ENCODE data around the gene CDC42BPB.
A peak's percentile ranks its signal among the peaks of the same experiment; 100 is the strongest.

The CDC42BPB gene

DNA sequence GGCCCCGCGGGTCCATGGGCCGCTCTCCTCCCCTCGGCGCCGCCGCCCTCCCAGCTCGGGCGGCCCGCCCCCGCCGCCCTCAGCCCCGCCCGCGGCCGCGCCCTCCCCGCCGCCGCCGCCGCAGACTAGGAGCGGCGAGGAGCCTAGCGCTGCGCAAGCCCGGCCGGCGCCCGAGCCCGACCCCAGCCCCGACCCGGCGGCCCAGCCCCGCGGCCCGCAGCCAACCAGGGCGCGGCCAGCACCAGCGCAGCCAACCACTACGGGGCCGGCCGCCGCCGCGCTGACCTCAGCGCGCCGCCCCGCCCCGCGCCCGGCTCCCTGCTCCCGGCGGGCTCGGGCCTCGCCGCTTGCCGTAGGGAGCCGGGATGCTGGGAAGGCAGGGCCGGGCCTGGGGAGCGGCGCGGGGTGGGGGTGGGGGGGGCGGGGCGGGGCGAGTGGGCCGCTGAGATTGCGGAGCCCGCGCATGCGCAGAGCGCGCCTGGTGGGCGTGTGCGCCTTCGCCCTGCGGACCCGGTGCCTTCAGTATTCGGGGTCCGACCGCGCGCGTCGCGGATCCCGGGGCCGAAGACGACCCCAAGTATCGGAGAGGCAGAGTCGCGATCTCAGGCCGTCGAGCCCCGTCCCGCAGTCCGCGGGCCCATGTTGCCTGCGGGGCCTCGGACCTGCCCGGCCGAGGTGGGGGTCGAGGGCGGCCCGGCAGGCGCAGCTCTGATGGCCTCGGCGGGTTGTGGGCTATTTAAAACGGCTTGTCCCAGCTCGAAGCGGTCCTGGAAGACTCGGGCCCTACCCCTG, at the start of gene CDC42BPB:
Gene CDC42BPB, minus strand, starts transcription at position 178 of the 792 bp plus-strand sequence. CDS start 376 bp downstream, outside the sequence.
- DNase-seq (ENCODE audit: low read depth in 3 of 3), result peak in 2 of 3 experiments; percentile 25 to 68

- DNase-seq (ENCODE audit: low read depth in 3 of 3), result no peak
These were observed 48.3 kb upstream of the CDC42BPB start for GRCh38 chr14:103105580-103106150.

DNA sequence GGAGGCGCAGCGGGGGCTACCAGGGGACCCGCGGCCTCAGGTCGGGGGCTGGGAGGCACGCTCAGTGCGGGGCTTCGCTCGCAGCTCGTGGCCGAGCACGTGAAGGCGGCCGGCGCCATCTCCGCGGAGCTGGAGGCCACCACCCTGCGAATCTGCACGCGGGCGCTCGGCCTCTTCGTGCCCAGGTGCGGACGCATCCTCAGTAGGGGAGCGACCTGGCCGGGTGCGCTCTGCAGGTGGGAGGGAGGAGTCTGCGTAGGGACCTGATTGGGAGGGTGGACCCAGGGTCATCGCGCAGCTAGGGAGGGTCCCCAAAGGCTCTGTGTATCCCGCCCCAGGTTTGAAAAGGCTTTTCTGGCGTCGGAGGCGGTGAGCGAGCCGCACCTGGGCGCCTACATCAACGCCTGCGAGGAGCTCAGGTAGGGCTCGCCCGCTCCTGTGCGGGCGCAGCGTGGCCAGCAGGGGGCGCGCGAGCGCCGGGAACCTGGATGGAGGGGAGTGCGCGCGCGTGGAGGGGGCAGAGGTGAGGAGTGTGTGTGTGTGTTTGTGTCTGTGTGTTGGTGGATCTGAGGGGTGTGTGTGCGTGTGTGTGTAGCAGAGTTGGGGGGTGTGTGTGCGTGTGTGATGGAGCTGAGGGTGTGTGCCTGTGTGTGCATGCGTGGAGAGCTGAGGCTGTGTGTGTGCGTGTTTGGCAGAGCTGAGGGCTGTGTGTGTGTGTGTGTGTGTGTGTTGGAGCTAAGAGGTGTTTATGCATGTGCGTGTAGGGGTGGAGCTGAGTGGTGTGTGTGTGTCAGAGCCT, 47.5 kb upstream of the CDC42BPB start:
- peak; percentile 54 to 63 (median 60) for DNase-seq (ENCODE audit: low read depth in 3 of 3)

- DNase-seq (ENCODE audit: low read depth in 3 of 3), result no peak
These were observed 47.0 kb upstream of the CDC42BPB start for GRCh38 chr14:103104389-103104653.

- DNase-seq (ENCODE audit: low read depth in 3 of 3), result no peak
These were observed 46.4 kb upstream of the CDC42BPB start for GRCh38 chr14:103103461-103104388.

DNA sequence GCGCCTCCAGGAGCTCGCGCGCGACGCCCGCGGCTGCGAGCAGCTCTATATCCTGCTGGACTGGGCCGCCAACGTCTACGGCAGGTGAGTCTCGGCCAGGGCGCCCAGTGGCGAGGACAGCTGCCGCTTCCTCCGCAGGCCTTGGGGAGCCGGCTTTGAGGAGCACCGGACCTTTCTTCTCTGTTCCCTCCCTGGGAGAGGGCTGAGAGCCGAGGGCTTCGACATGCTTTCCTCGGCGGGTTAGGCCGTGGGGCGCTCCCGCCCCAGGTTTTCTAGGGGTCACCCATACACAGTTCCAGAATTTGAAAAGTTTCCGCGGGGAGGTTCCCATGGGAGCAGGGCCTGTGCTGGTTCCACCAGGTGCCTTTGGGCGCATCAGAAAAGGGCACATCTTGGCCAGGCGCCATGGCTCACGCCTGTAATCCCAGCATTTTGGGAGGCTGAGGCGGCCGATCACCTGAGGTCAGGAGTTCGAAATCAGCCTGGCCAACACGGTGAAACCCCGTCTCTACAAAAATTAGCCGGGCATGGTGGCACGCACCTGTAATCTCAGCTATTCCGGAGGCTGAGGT, 45.4 kb upstream of the CDC42BPB start:
- no peak for DNase-seq (ENCODE audit: low read depth in 3 of 3)

- no peak for DNase-seq (ENCODE audit: low read depth in 3 of 3)
These were observed 44.8 kb upstream of the CDC42BPB start for GRCh38 chr14:103101963-103102688.

DNA sequence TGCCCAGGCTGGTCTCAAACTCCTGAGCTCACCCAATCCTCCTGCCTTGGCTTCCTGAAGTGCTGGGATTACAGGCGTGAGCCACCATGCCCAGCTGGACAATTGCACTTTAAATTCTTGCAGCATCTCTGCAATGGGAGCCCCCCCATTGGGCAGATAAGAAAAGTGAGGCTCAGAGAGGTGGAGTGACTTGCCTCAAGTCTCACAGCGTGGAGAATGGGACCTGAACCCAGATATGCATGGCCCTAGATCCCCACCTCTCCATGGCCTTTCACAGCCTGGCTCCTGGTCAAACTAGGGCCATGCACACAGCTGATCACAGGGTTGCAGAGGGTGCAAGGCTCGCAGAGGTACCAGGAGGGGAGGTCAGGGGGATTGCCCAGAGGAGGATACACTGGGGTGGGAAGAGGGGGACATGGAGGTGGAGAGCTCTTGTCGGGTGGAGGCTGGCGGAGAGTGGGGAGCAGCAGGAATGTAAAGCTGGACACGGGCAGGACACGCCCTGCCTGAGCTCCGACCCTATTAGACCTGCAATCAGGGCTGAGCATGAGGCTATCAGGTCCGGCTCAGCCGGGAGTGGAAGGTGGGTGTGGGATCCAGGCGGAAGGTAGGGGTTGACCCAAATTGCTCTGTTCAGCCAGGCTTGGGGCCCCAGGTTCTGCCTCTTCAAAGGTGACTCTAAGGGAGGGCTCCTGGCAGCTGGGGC, 44.1 kb upstream of the CDC42BPB start:
- DNase-seq (ENCODE audit: low read depth in 3 of 3), result no peak

- DNase-seq (ENCODE audit: low read depth in 3 of 3), result no peak
These were observed 43.2 kb upstream of the CDC42BPB start for GRCh38 chr14:103100281-103101121.

DNA sequence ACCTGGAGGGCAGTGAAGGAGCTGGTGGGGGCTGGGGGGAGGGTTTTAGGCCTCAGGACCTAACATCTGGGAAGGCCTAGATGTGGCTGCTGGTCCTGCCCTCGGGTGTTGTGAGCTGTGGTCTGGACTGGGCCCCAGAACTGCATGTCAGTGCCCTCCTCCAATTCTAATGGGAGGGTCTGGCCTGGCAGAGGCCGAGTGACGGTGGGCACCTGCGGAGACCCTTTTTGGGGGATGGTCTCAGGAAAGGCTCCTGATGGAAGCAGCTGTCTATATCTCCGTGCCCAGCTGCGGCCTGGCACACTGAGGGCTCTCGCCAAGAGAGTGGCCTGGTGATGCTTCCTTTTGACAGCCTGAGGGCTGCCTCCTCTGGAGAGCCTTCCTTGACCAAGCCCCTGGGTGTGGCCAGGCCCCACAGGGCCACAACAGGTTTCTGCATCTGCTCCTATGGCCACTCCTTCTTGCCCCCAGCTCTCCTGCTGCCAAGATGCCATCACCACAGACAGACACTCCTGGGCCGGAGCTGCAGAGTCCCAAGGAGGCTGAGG, 42.5 kb upstream of the CDC42BPB start:
- DNase-seq (ENCODE audit: low read depth in 3 of 3), result no peak

- DNase-seq (ENCODE audit: low read depth in 3 of 3), result no peak
These were observed 41.9 kb upstream of the CDC42BPB start for GRCh38 chr14:103099081-103099732.

- DNase-seq (ENCODE audit: low read depth in 3 of 3), result no peak
These were observed 40.9 kb upstream of the CDC42BPB start for GRCh38 chr14:103097994-103098957.

- DNase-seq (ENCODE audit: low read depth in 3 of 3), result no peak
These were observed 40.1 kb upstream of the CDC42BPB start for GRCh38 chr14:103097244-103097993.

DNA sequence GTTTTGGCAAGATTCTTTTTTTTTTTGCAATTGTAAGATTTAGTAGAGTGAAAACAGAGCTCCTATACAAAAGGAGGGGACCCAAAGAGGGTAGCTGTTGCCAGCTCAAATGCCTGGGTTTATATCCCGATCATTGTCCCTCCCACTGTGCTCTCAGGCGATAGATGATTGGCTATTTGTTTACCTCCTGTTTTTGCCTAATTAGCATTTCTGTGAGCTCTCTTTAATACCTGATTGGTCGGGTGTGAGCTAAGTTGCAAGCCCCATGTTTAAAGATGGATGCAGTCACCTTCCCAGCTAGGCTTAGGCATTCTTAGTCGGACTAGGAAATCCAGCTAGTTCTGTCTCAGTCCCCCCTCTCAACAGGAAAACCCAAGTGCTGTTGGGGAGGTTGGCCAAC, 39.0 kb upstream of the CDC42BPB start:
- no peak for DNase-seq (ENCODE audit: low read depth in 3 of 3)

DNA sequence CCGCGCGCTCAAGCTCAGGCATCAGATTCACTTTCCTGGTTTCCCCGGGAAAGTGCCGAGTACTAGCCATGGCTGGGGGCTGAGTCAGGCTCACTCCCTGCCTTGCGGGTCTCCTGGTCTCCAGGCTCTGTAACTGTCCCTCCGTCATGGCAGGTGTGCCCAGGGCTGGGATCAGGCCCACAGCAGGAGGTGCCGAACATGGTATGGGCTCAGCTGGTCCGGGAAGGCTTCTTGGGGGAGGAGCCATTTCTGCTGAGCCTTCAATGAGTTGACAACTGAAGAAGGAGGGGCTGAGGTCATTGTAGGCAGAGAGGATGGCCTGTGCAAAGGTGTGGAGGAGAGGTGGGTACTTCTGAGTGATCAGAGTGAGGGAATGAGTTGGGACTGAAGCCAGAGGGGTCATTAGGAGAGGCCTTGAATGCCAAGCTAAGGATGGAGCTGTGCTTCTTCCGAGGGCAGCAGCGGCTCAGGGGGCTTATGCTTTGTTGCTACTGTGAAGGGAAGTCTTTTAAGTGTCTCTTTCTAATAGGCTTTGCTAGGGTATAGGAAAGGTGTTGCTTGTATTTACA, 37.9 kb upstream of the CDC42BPB start:
- DNase-seq (ENCODE audit: low read depth in 3 of 3), result no peak
